NT2/D1 (cell line): ENCODE measurements around the gene NUMB.
A peak's percentile ranks its signal among the peaks of the same experiment; 100 is the strongest.

Experiments used
- DNase-seq: peaks from one replicate; pipeline ENCODE4 v3.0.0-alpha.2; 2011; ENCODE audit warnings: low read depth, low spot score
- H3K27me3 ChIP-seq: 2 replicates; pipeline ENCODE4 v1.6.0; 2011; ENCODE audit warnings: mild to moderate bottlenecking; ENCODE audit not compliant: insufficient read length, insufficient read depth
- H3K36me3 ChIP-seq: 2 replicates; pipeline ENCODE4 v1.6.1; 2011; ENCODE audit warnings: mild to moderate bottlenecking, low read length, mixed read lengths; ENCODE audit not compliant: insufficient read depth, insufficient read length
- H3K4me1 ChIP-seq: 2 replicates; pipeline ENCODE4 v1.5.1; 2011; ENCODE audit not compliant: insufficient read depth, insufficient read length
- H3K4me3 ChIP-seq: 2 replicates; pipeline ENCODE4 v1.5.1; 2011; ENCODE audit warnings: low read depth; ENCODE audit not compliant: insufficient read length
- H3K9ac ChIP-seq: 2 replicates; pipeline ENCODE4 v1.6.0; 2011; ENCODE audit warnings: low read depth; ENCODE audit not compliant: insufficient read length
- H3K9me3 ChIP-seq: 2 replicates; pipeline ENCODE4 v1.5.1; 2011; ENCODE audit warnings: mild to moderate bottlenecking, low read length; ENCODE audit not compliant: insufficient read depth
- SUZ12 ChIP-seq: IDR thresholded peaks from 2 replicates; pipeline ENCODE4 v1.6.1; 2011; ENCODE audit not compliant: insufficient read length, insufficient read depth; ENCODE audit errors: extremely low read depth
- YY1 ChIP-seq: IDR thresholded peaks from 2 replicates; pipeline ENCODE4 v1.6.1; 2011; ENCODE audit not compliant: insufficient read length, insufficient read depth
- ZNF274 ChIP-seq: IDR thresholded peaks from 2 replicates; pipeline ENCODE4 v1.6.1; 2011; ENCODE audit warnings: mild to moderate bottlenecking, low read depth, low read length

NUMB gene

GRCh38 chr14:73237219-73237785 lies 221.0 kb downstream of the NUMB start, which contains the start of gene PAPLN:
Gene PAPLN, plus strand, starts transcription at chr14:73237506. Its CDS starts 2,273 bp downstream, at chr14:73239779.
- Histone ChIP-seq H3K27me3 (peaks cover 63% of the 10 kb centered on the region), H3K9me3 (no peaks in the 10 kb centered on the region), H3K9ac (peak within 1 kb of the TSS; percentile 74), H3K4me1 (peaks cover 32% of the 10 kb centered on the region), H3K4me3 (peak within 1 kb of the TSS; percentile 44), H3K36me3 (no peaks in the 10 kb centered on the region)
- no peak for DNase-seq
- TF ChIP-seq SUZ12 (peak; percentile 21), ZNF274 (no peak)

DNA sequence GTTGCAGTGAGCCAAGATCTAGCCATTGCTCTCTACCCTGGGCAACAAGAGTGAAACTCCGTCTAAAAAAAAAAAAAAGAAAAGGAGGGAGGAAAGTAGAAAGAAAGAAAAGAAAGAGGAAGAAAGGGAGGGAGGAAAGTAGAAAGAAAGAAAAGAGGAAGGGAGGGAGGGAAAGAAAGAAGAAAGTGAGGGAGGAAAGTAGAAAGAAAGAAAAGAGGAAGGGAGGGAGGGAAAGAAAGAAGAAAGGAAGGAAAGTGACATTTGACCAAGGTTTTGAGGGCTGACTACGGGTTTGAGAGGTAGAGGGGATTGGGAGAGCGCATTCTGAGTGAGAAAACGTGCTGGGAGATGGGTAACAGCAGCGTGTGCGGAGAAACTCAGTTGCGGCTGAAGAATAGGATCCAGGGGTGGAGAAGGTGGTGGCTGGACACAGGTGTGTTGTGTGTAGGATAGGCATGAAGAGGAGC lies 221.6 kb downstream of the NUMB start:
- no peak overlapping the region for H3K9ac ChIP-seq
- DNase-seq: no peak
- no peak for TF ChIP-seq SUZ12
- no peak for TF ChIP-seq ZNF274
- no peak for TF ChIP-seq YY1
- H3K4me1 ChIP-seq: peaks cover 30% of the 10 kb centered on the region
- peaks cover 63% of the 10 kb centered on the region for H3K27me3 ChIP-seq
- H3K9me3 ChIP-seq: no peaks in the 10 kb centered on the region
- no peak overlapping the region for H3K4me3 ChIP-seq
- H3K36me3 ChIP-seq: no peaks in the 10 kb centered on the region

DNA sequence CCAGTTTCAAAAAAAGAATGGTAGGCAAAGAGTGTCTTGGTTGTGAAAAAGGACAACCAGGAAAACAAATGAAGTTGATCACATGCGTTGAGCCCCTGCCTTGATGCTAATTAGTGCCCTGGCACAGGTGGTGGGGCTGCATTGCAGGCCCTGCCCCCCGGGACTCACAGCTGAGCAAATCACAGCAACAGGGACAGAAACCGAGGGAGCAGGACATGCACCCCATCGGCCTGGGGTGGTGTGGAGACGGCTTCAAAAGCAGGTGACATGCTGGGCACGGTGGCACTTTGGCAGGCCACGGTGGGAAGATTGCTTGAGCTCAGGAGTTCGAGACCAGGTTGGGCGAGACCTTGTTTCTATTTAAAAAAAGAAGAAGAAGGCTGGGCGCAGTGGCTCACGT lies 222.2 kb downstream of the NUMB start:
- no peak overlapping the region for H3K9ac ChIP-seq
- peaks cover 63% of the 10 kb centered on the region for H3K27me3 ChIP-seq
- H3K36me3 ChIP-seq: no peaks in the 10 kb centered on the region
- H3K9me3 ChIP-seq: no peaks in the 10 kb centered on the region
- no peak for TF ChIP-seq YY1
- no peak for TF ChIP-seq ZNF274
- TF ChIP-seq SUZ12: no peak
- H3K4me1 ChIP-seq: peaks cover 29% of the 10 kb centered on the region
- H3K4me3 ChIP-seq: no peak overlapping the region
- no peak for DNase-seq

- no peak overlapping the region for H3K4me3 ChIP-seq
- peaks cover 26% of the 10 kb centered on the region for H3K4me1 ChIP-seq
- peaks cover 59% of the 10 kb centered on the region for H3K27me3 ChIP-seq
- TF ChIP-seq YY1 (no peak), ZNF274 (no peak), SUZ12 (no peak)
- peak overlapping the region; percentile 42 for H3K9ac ChIP-seq
- DNase-seq: no peak
- no peaks in the 10 kb centered on the region for H3K36me3 ChIP-seq
- no peaks in the 10 kb centered on the region for H3K9me3 ChIP-seq
Measured at GRCh38 chr14:73235531-73236155, 222.7 kb downstream of the NUMB start.

DNA sequence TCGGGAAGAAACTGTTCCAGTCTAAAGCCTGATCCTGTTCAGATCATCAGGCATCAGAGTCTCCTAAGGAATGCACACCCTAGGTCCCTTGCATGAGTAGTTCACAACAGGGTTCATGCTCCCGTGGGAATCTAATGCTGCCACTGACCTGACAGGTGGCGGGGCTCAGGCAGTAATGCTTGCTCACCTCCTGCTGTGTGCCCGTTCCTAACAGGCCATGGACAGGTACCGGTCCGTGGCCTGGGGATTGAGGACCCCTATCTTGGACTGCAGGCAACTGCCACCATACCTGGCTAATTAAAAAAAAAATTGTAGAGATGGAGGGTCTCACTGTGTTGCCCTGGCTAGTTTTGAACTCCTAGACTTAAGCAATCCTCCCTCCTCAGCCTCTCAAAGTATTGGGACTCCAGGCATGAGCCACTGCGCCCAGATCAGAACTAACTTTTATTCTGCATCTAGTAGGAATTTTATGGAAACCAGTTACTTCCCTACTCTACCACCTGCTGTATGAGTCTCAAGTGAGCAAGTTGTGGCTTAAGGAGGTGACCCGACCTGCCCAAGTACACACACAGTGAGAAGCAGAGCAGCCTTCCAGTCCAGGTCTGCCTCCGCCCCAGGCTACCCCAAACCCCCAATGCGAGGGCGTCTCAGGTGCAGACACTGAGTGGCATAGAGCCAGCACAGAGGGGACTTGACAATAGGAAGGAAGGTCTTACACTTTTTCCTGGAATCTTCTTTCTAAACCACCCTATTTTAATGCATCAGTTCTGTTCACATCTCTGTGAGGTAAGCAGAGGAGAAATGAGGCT lies 223.6 kb downstream of the NUMB start:
- DNase-seq: no peak
- Histone ChIP-seq H3K36me3 (no peaks in the 10 kb centered on the region), H3K4me1 (peaks cover 26% of the 10 kb centered on the region), H3K4me3 (no peak overlapping the region), H3K27me3 (peaks cover 52% of the 10 kb centered on the region), H3K9me3 (no peaks in the 10 kb centered on the region), H3K9ac (peak overlapping the region; percentile 42)
- TF ChIP-seq YY1 (no peak), ZNF274 (no peak), SUZ12 (no peak)

- no peak overlapping the region for H3K4me3 ChIP-seq
- no peaks in the 10 kb centered on the region for H3K36me3 ChIP-seq
- H3K9me3 ChIP-seq: no peaks in the 10 kb centered on the region
- peaks cover 44% of the 10 kb centered on the region for H3K27me3 ChIP-seq
- TF ChIP-seq ZNF274 (no peak), YY1 (no peak), SUZ12 (no peak)
- peaks cover 26% of the 10 kb centered on the region for H3K4me1 ChIP-seq
- DNase-seq: no peak
- H3K9ac ChIP-seq: no peak overlapping the region
Measured at GRCh38 chr14:73234029-73234428, 224.3 kb downstream of the NUMB start.

GRCh38 chr14:73233564-73233963 lies 224.8 kb downstream of the NUMB start:
- Histone ChIP-seq H3K27me3 (peaks cover 39% of the 10 kb centered on the region), H3K4me1 (peaks cover 21% of the 10 kb centered on the region), H3K9ac (no peak overlapping the region), H3K9me3 (no peaks in the 10 kb centered on the region), H3K36me3 (no peaks in the 10 kb centered on the region), H3K4me3 (no peak overlapping the region)
- TF ChIP-seq SUZ12 (no peak), YY1 (no peak), ZNF274 (no peak)
- DNase-seq: no peak
